Measurements from ENCODE around the gene RAE1. TPM values are rescaled to one million over a fixed set of nuclear protein-coding genes. Genes with fewer than 3 reads are reported as not detected.
A peak's percentile ranks its signal among the peaks of the same experiment; 100 is the strongest.

RAE1 gene
- total RNA-seq, 4 donors from 2014 or later = 24.4 to 42.7 (median 28.3) TPM

- 77 to 93% methylated on average over 6 to 8 of the region's 8 CpGs for WGBS, 2 donors
- no peak for DNase-seq
- H3K27ac ChIP-seq = peak overlapping the region in 3 of 4 donors; percentile 4 to 54 (median 49)
- no peaks in the 10 kb centered on the region for H3K9me3 ChIP-seq
- H3K4me3 ChIP-seq = no peak overlapping the region
- TF ChIP-seq POLR2A (IDR thresholded peaks at IDR 0.05) = no peak
- TF ChIP-seq CTCF (IDR thresholded peaks at IDR 0.05) = no peak
- H3K36me3 ChIP-seq = no peaks in the 10 kb centered on the region
- peaks cover 0 to 4% (median 0%) of the 10 kb centered on the region in 4 donors for H3K27me3 ChIP-seq
- peaks cover 6 to 44% (median 19%) of the 10 kb centered on the region in 3 donors for H3K4me1 ChIP-seq
- intact Hi-C loops (cut with DNase I) = no loop called here
These were observed 35.0 kb upstream of the RAE1 start for GRCh38 chr20:57315976-57316480.

- H3K27me3 ChIP-seq = peaks cover 0 to 11% (median 0%) of the 10 kb centered on the region in 4 donors
- 66 to 100% methylated on average over 2 to 6 of the region's 9 CpGs for WGBS, 2 donors
- no peaks in the 10 kb centered on the region for H3K9me3 ChIP-seq
- no peaks in the 10 kb centered on the region for H3K36me3 ChIP-seq
- intact Hi-C loops (cut with DNase I) = no loop called here
- peak overlapping the region in 2 of 4 donors; percentile 44 to 49 for H3K27ac ChIP-seq
- TF ChIP-seq POLR2A (IDR thresholded peaks at IDR 0.05) (no peak), CTCF (IDR thresholded peaks at IDR 0.05) (no peak)
- DNase-seq = no peak
- peaks cover 6 to 49% (median 19%) of the 10 kb centered on the region in 3 donors for H3K4me1 ChIP-seq
- no peak overlapping the region for H3K4me3 ChIP-seq
These were observed 34.3 kb upstream of the RAE1 start for GRCh38 chr20:57316795-57317201.

GRCh38 chr20:57317316-57317788 is 33.7 kb upstream of the RAE1 start:
- 59 to 69% methylated on average over 4 to 8 of the region's 8 CpGs for WGBS, 2 donors
- H3K36me3 ChIP-seq = no peaks in the 10 kb centered on the region
- H3K27ac ChIP-seq = peak overlapping the region in 2 of 4 donors; percentile 44 to 49
- H3K4me1 ChIP-seq = peaks cover 6 to 54% (median 23%) of the 10 kb centered on the region in 3 donors
- no peaks in the 10 kb centered on the region for H3K9me3 ChIP-seq
- TF ChIP-seq POLR2A (IDR thresholded peaks at IDR 0.05) = no peak
- TF ChIP-seq CTCF (IDR thresholded peaks at IDR 0.05) = no peak
- DNase-seq = no peak
- intact Hi-C loops (cut with DNase I) = no loop called here
- peaks cover 0 to 13% (median 0%) of the 10 kb centered on the region in 4 donors for H3K27me3 ChIP-seq
- H3K4me3 ChIP-seq = no peak overlapping the region

GRCh38 chr20:57317789-57318371 is 33.2 kb upstream of the RAE1 start:
- TF ChIP-seq CTCF (IDR thresholded peaks at IDR 0.05) = no peak
- TF ChIP-seq POLR2A (IDR thresholded peaks at IDR 0.05) = no peak
- DNase-seq = no peak
- H3K4me3 ChIP-seq = no peak overlapping the region
- no peaks in the 10 kb centered on the region for H3K9me3 ChIP-seq
- H3K27ac ChIP-seq = peak overlapping the region in 2 of 4 donors; percentile 6 to 49
- H3K27me3 ChIP-seq = peaks cover 0 to 17% (median 0%) of the 10 kb centered on the region in 4 donors
- intact Hi-C loops (cut with DNase I) = no loop called here
- WGBS, 2 donors = 49 to 59% methylated on average over 14 of the region's 14 CpGs
- peaks cover 6 to 59% (median 27%) of the 10 kb centered on the region in 3 donors for H3K4me1 ChIP-seq
- H3K36me3 ChIP-seq = no peaks in the 10 kb centered on the region

- TF ChIP-seq POLR2A (IDR thresholded peaks at IDR 0.05) = no peak
- TF ChIP-seq CTCF (IDR thresholded peaks at IDR 0.05) = no peak
- peaks cover 5 to 68% (median 32%) of the 10 kb centered on the region in 3 donors for H3K4me1 ChIP-seq
- no peak overlapping the region for H3K27ac ChIP-seq
- no peak for DNase-seq
- 87 to 93% methylated on average over 4 of the region's 4 CpGs for WGBS, 2 donors
- no peaks in the 10 kb centered on the region for H3K36me3 ChIP-seq
- H3K27me3 ChIP-seq = peaks cover 0 to 22% (median 0%) of the 10 kb centered on the region in 4 donors
- H3K9me3 ChIP-seq = no peaks in the 10 kb centered on the region
- no peak overlapping the region for H3K4me3 ChIP-seq
- intact Hi-C loops (cut with DNase I) = no loop called here
These were observed 31.5 kb upstream of the RAE1 start for GRCh38 chr20:57319584-57319983.

Data from esophagus squamous epithelium (tissue), 5 donors.